Psoas muscle (tissue), 8 donors: ENCODE measurements around the gene STEAP3. TPM values are rescaled to one million over a fixed set of nuclear protein-coding genes. Genes with fewer than 3 reads are reported as not detected.
A peak's percentile ranks its signal among the peaks of the same experiment; 100 is the strongest.

Source experiments
- ATAC-seq, 4 donors: fragments of 200-7000 bp; cut with Tn5 transposase; one replicate each; pipeline ENCODE4 v1.9.1; 2020; ENCODE audit warnings: moderate library complexity in 3 of 4, mild to moderate bottlenecking in 2 of 4
- DNase-seq, 2 donors: peaks; one replicate each; pipeline ENCODE4 v3.0.0-alpha.2; 2020
- H3K27ac ChIP-seq: fragments of 200-600 bp; one replicate; pipeline ENCODE4 v1.8.0; 2022
- H3K27me3 ChIP-seq, 3 donors: fragments of 200-600 bp in 1 of 3; one replicate each; pipeline versions ENCODE4 v1.6.1 to v1.8.0; 2013 to 2022; ENCODE audit warnings: low read length in 2 of 3, mild to moderate bottlenecking in 2 of 3, moderate library complexity in 1 of 3; ENCODE audit not compliant: insufficient read depth in 3 of 3
- H3K36me3 ChIP-seq, 2 donors: fragments of 200-600 bp in 1 of 2; one replicate each; pipeline versions ENCODE4 v1.6.1 to v1.8.0; 2013 to 2022; ENCODE audit warnings: low read depth in 1 of 2, mild to moderate bottlenecking in 1 of 2, moderate library complexity in 1 of 2; ENCODE audit not compliant: insufficient read depth in 1 of 2
- H3K4me1 ChIP-seq: fragments of 200-600 bp; one replicate; pipeline ENCODE4 v1.8.0; 2022
- H3K4me3 ChIP-seq: fragments of 200-600 bp; one replicate; pipeline ENCODE4 v1.8.0; 2022; ENCODE audit warnings: mild to moderate bottlenecking
- H3K9me3 ChIP-seq: fragments of 200-600 bp; one replicate; pipeline ENCODE4 v1.8.0; 2022
- WGBS, 3 donors: extraction: QIAGEN DNeasy Blood & Tissue Kit; methylation state at CpG; one replicate each; pipeline versions ENCODE4 v1.1.6 to v1.1.7; 2013; 5-methylcytosine and 5-hydroxymethylcytosine counted together
- intact Hi-C, 2 donors: fragments of 100-400 bp; cut with DNase I; formaldehyde crosslinking; loops; one replicate each; pipeline versions ENCODE4 v1.11.0 to v1.14.2; 2022
- polyA plus RNA-seq, 3 donors: library from polyadenylated mRNA; stranded (reverse); fragments of 200-250 nt; gene quantifications; one replicate each; pipeline ENCODE4 v1.2.3, GENCODE V29; 2013
- total RNA-seq, 4 donors: library from RNA; stranded (reverse); fragmentation: NEBNext Ultra II Directional in 2 of 4; extraction: Animal tissue kit (Norgen Biotek cat#: 25700) in 2 of 4; gene quantifications; one replicate each; pipeline versions ENCODE4 v1.2.1 to v1.2.4, GENCODE V29; 2021 to 2023
- TF ChIP-seq, protein P1 (sequence below): fragments of 200-600 bp; IDR thresholded peaks from one replicate; pipeline ENCODE4 v1.8.0; 2022; ENCODE audit warnings: antibody characterized with exemption
- donor health status: healthy with polysubstance abuse.
- donor health status: DM: no; HTN: no; CAD: no; lungs with moderate emphysema.
- donor health status: Bipolar disorder and iron deficiency.
- donor health status: healthy.
- donor health status: DM: yes; HTN: yes; CAD: no.
- donor health status: DM: no; HTN: no; CAD: no.
- donor health status: DM: no; HTN: no; CAD: no.
- donor health status: DM: yes; HTN: yes; CAD: no.

Gene STEAP3
- total and polyA plus RNA-seq, 7 donors = 8.6 to 47.4 (median 15.7) TPM

DNA sequence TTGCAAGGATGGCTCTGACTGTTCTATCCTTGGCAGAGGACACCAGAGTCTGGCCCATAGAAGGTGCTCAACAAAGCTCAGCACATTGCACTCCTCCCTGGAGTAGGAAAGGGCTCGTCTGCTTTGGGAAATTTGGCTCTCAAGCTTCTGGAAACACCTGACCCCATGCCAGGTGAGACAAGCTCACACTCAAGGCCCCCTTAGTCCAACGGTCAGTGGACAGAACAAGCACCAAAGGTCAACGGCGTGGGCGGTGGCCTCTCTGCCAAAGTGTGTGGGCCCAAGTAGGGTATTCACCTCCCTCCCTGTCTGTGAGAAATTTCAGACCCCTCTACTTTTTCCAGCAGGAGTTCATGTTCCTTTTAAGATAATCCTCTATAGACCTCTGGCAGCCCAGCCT is 2.0 kb upstream of the STEAP3 start:
- ATAC-seq (no peak), DNase-seq (no peak)
- no peaks in the 10 kb centered on the region for H3K36me3 ChIP-seq
- no peaks in the 10 kb centered on the region for H3K27me3 ChIP-seq
- TF ChIP-seq, protein P1, sequence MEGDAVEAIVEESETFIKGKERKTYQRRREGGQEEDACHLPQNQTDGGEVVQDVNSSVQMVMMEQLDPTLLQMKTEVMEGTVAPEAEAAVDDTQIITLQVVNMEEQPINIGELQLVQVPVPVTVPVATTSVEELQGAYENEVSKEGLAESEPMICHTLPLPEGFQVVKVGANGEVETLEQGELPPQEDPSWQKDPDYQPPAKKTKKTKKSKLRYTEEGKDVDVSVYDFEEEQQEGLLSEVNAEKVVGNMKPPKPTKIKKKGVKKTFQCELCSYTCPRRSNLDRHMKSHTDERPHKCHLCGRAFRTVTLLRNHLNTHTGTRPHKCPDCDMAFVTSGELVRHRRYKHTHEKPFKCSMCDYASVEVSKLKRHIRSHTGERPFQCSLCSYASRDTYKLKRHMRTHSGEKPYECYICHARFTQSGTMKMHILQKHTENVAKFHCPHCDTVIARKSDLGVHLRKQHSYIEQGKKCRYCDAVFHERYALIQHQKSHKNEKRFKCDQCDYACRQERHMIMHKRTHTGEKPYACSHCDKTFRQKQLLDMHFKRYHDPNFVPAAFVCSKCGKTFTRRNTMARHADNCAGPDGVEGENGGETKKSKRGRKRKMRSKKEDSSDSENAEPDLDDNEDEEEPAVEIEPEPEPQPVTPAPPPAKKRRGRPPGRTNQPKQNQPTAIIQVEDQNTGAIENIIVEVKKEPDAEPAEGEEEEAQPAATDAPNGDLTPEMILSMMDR = no peak
- no peak overlapping the region for H3K27ac ChIP-seq
- H3K4me1 ChIP-seq = peaks cover 21% of the 10 kb centered on the region
- intact Hi-C loops = loop anchor here (2.0 to 10.0 kb wide), 4 partner anchors 46 to 263 kb away; no protein-coding TSS in a partner anchor
- H3K9me3 ChIP-seq = no peaks in the 10 kb centered on the region
- 48 to 64% (median 58%) methylated on average over 5 of the region's 5 CpGs for WGBS, 3 donors
- H3K4me3 ChIP-seq = no peak overlapping the region

GRCh38 chr2:119222213-119222612 is 1.4 kb upstream of the STEAP3 start:
- Histone ChIP-seq H3K27me3 (no peaks in the 10 kb centered on the region), H3K9me3 (no peaks in the 10 kb centered on the region), H3K27ac (no peak overlapping the region), H3K4me1 (peaks cover 23% of the 10 kb centered on the region), H3K36me3 (no peaks in the 10 kb centered on the region), H3K4me3 (no peak overlapping the region)
- WGBS, 3 donors = 81 to 89% (median 86%) methylated on average over 2 of the region's 2 CpGs
- intact Hi-C loops = loop anchor here (5.0 to 10.0 kb wide), 3 partner anchors 45 to 263 kb away; no protein-coding TSS in a partner anchor
- TF ChIP-seq, protein P1 = no peak
- ATAC-seq (no peak), DNase-seq (no peak)

DNA sequence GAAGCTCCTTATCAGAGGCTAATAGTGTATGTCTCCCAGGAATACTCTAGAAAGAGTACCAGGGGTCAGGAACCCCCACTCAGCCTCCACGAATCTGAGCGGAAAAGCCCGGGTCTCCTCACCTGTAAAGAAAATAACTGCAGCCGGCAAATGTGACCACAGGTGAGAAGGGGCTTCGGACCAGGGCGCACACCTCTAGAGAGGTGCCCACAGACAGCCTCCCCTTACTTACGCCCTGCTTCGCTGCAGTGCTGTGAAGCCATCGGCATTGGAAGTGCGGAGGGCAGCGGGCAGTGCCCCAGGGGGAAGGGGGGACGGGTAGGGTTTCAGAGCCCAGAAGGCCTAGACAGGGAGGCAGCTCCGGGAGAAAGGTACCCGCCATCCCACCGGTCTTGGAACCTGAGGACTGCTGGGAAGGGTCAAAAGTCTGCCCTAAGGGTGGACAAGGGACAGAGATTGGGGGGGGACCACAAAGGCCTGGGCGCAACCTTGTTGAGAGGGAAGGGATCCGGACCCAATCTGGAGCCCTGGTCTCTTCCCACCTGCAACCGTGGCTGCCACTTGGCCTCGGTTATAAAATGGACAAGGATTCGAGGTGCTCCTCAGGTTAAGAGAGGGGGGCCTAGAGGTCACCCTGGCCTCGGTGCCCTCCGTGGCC is 642 bp upstream of the STEAP3 start:
- Histone ChIP-seq H3K4me3 (peak overlapping the region; percentile 97), H3K27me3 (no peaks in the 10 kb centered on the region), H3K27ac (peak overlapping the region; percentile 99), H3K36me3 (peaks cover 0 to 5% of the 10 kb centered on the region in 2 donors), H3K9me3 (no peaks in the 10 kb centered on the region), H3K4me1 (peaks cover 23% of the 10 kb centered on the region)
- TF ChIP-seq, protein P1 = no peak
- intact Hi-C loops = loop anchor here (5.0 to 10.0 kb wide), 3 partner anchors 44 to 262 kb away; no protein-coding TSS in a partner anchor
- no peak for ATAC-seq
- 67 to 72% (median 71%) methylated on average over 22 of the region's 22 CpGs for WGBS, 3 donors
- DNase-seq = no peak

GRCh38 chr2:119224391-119225104 is 914 bp downstream of the STEAP3 start:
- Histone ChIP-seq H3K4me1 (peaks cover 28% of the 10 kb centered on the region), H3K27ac (peak overlapping the region; percentile 99), H3K4me3 (peak overlapping the region; percentile 97), H3K36me3 (peaks cover 0 to 5% of the 10 kb centered on the region in 2 donors), H3K9me3 (no peaks in the 10 kb centered on the region), H3K27me3 (no peaks in the 10 kb centered on the region)
- intact Hi-C loops = loop anchor here (5.0 to 10.0 kb wide), 3 partner anchors 43 to 260 kb away; no protein-coding TSS in a partner anchor
- WGBS, 3 donors = 14 to 27% (median 17%) methylated on average over 12 to 13 of the region's 13 CpGs
- TF ChIP-seq, protein P1 = no peak
- DNase-seq (no peak), ATAC-seq (peak in 1 of 4 donors; percentile 59)
